ENCODE data around the gene APMAP. TPM values are rescaled to one million over a fixed set of nuclear protein-coding genes. Genes with fewer than 3 reads are reported as not detected.

APMAP gene
- total and polyA plus RNA-seq, 4 donors, result 132 to 378 (median 234) TPM

Small RNA genes within 50 kb of the gene (small RNA-seq; reads per million reads assigned to genes)
- not detected for gene RNU6-1257P

Other genes with a start within 250 kb of the APMAP start
- gene CST7, start 43.5 kb downstream of the APMAP start, total RNA-seq, result 10 to 100 TPM in 1 of 2 donors, 1 to 10 TPM in 1; 1.8 to 15.1 TPM
- 1 to 10 TPM; 1.5 to 3.7 TPM for gene CST7, start 43.5 kb downstream of the APMAP start, polyA plus RNA-seq
- gene ACSS1, start 65.4 kb upstream of the APMAP start, total RNA-seq, result 10 to 100 TPM; 37.2 to 87.5 TPM
- gene ACSS1, start 65.4 kb upstream of the APMAP start, polyA plus RNA-seq, result 1 to 10 TPM; 5.3 to 7.1 TPM
- gene VSX1, start 89.4 kb upstream of the APMAP start, total RNA-seq, result under 1 TPM in 1 of 2 donors, not detected in 1; 0.08 TPM
- under 1 TPM in 1 of 2 donors, not detected in 1; 0.03 TPM for gene VSX1, start 89.4 kb upstream of the APMAP start, polyA plus RNA-seq
- 10 to 100 TPM; 19.0 to 29.7 TPM for gene ENTPD6, start 203.0 kb upstream of the APMAP start, total RNA-seq
- 10 to 100 TPM; 14.9 to 29.9 TPM for gene ENTPD6, start 203.0 kb upstream of the APMAP start, polyA plus RNA-seq

Measured in liver (tissue), 5 donors.